Testis (tissue), 3 donors: ENCODE measurements around the gene RAI1. TPM values are rescaled to one million over a fixed set of nuclear protein-coding genes. Genes with fewer than 3 reads are reported as not detected.

ENCODE experiments used
- DNase-seq: peaks from one replicate; pipeline ENCODE4 v3.0.0-alpha.2; 2019
- H3K27ac ChIP-seq, 2 donors: fragments of 200-600 bp; sonication (generic); one replicate each; pipeline ENCODE4 v1.5.1; 2019
- H3K27me3 ChIP-seq: fragments of 200-600 bp; sonication (generic); one replicate; pipeline ENCODE4 v1.5.1; 2019
- H3K36me3 ChIP-seq: fragments of 200-600 bp; sonication (generic); one replicate; pipeline ENCODE4 v1.5.1; 2017; ENCODE audit warnings: low read depth; ENCODE audit errors: missing control alignments
- H3K4me1 ChIP-seq: fragments of 200-600 bp; sonication (generic); one replicate; pipeline ENCODE4 v1.5.1; 2019
- H3K4me3 ChIP-seq, 2 donors: fragments of 200-600 bp; sonication (generic); one replicate each; pipeline ENCODE4 v1.5.1; 2017 to 2019
- H3K9me3 ChIP-seq: fragments of 200-600 bp; sonication (generic); one replicate; pipeline ENCODE4 v1.5.1; 2017
- CTCF ChIP-seq, 3 experiments: fragments of 450-650 bp in 2 of 3; fragments of 200-600 bp in 1 of 3; sonication (generic) in 1 of 3; IDR thresholded peaks; one replicate each; pipeline ENCODE4 v1.5.1; 2016 to 2019; ENCODE audit warnings: antibody characterized with exemption in 3 of 3, mild to moderate bottlenecking in 2 of 3, moderate library complexity in 1 of 3
- POLR2A ChIP-seq: fragments of 450-650 bp; IDR thresholded peaks from one replicate; pipeline ENCODE4 v1.6.1; 2017; ENCODE audit warnings: antibody characterized with exemption, mild to moderate bottlenecking, moderate library complexity
- WGBS, 2 donors: methylation state at CpG; one replicate each; pipeline ENCODE4 v1.1.5; 2018; 5-methylcytosine and 5-hydroxymethylcytosine counted together
- intact Hi-C: fragments of 100-400 bp; cut with DNase I; formaldehyde crosslinking; loops from one replicate; pipeline ENCODE4 v1.15.1; 2023; ENCODE audit warnings: low total_unique reads
- polyA plus RNA-seq: library from polyadenylated mRNA; stranded (reverse); fragments of 350-450 nt; fragmentation: Illumina TruSeq; extraction: RNeasy Lipid Tissue Mini Kit (QIAGEN cat#74804); gene quantifications from one replicate; pipeline ENCODE4 v1.2.3, GENCODE V29; 2014; ENCODE audit warnings: low read depth, low replicate concordance; ENCODE audit not compliant: insufficient read depth
- total RNA-seq, 2 donors: library from RNA; depleted of rRNA; stranded (reverse); fragments of >200 nt; gene quantifications; one replicate each; pipeline ENCODE4 v1.2.3, GENCODE V29; 2016

RAI1 gene
- total and polyA plus RNA-seq, 3 donors from 2014 or later, result 17.5 to 44.5 (median 42.8) TPM

- DNase-seq, result no peak
- intact Hi-C loops, result loop anchor here (5.0 to 10.0 kb wide), 3 partner anchors 132 to 354 kb away; partner anchors contain the start of genes ATPAF2 and GID4
- H3K36me3 ChIP-seq, result no peaks in the 10 kb centered on the region
- H3K9me3 ChIP-seq, result no peaks in the 10 kb centered on the region
- H3K27me3 ChIP-seq, result no peaks in the 10 kb centered on the region
- TF ChIP-seq POLR2A (no peak), CTCF (IDR thresholded peaks at IDR 0.05) (no peak)
- H3K27ac ChIP-seq, result peak overlapping the region; percentile 63 to 95
- peaks cover 26% of the 10 kb centered on the region for H3K4me1 ChIP-seq
- H3K4me3 ChIP-seq, result peak overlapping the region in 1 of 2 donors; percentile 17
- WGBS, 2 donors, result 34 to 35% methylated on average over 12 of the region's 12 CpGs
Observed at GRCh38 chr17:17680477-17681186, 626 bp upstream of the RAI1 start.

DNA sequence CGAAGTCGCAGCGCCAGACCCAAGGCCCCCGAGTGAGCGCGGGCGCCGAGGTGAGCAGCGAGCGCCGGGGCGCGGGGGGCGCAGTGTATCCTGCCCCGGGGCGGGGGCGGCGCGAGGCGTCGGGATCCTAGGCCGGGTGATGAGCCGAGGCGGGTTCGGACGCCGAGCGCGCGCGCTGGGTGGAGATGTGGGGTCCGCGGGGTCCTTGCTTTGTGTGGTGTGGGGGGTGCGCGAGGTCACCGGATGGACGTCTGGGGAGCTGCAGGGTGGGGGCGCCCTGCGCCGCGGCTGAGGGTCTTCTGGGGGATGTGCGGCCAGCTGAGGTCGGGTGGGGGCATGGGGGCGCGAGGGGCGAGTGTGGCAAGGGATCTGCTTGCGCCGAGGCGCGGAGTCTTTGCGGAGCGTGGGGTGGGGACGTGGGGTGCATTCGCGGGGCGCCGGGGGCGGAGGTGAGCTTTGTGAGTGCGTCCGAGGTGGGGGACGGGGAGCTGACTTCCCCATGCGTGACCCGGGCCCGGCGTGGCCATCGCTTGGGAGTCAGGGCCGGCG lies 560 bp downstream of the RAI1 start:
- peak; percentile 54 for DNase-seq
- intact Hi-C loops, result loop anchor here (5.0 to 10.0 kb wide), 3 partner anchors 130 to 353 kb away; partner anchors contain the start of genes ATPAF2 and GID4
- no peaks in the 10 kb centered on the region for H3K9me3 ChIP-seq
- peak overlapping the region; percentile 73 to 86 for H3K4me3 ChIP-seq
- WGBS, 2 donors, result 0 to 1% methylated on average over 7 to 37 of the region's 68 CpGs
- H3K4me1 ChIP-seq, result peaks cover 35% of the 10 kb centered on the region
- peak overlapping the region; percentile 93 to 95 for H3K27ac ChIP-seq
- TF ChIP-seq POLR2A (no peak), CTCF (IDR thresholded peaks at IDR 0.05) (no peak)
- H3K27me3 ChIP-seq, result no peaks in the 10 kb centered on the region
- no peaks in the 10 kb centered on the region for H3K36me3 ChIP-seq

DNA sequence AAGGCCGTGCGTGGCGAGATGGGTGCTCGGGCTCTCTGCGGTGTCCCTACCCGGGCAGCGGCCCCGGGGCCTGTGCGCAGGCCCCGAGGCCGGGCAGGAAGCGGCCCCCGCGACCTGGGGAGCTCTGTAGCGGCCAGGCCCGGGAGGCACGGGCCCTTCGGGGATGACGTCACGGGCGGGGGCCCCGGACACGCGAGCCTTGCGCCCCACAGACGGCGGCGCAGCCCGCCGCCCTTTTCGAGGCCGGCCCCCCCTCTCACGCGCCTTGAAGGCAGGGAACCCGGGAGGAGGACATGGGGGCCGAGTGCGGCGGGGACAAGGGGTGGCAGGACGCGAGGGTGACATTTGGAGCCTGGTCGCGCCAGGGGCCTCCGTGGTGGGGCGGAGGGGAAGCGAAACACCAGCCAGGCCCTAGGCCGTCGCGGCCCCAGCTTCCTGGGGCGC lies 1.1 kb downstream of the RAI1 start:
- H3K36me3 ChIP-seq, result no peaks in the 10 kb centered on the region
- H3K27ac ChIP-seq, result peak overlapping the region; percentile 93 to 95
- H3K4me3 ChIP-seq, result peak overlapping the region; percentile 73 to 86
- no peaks in the 10 kb centered on the region for H3K27me3 ChIP-seq
- H3K4me1 ChIP-seq, result peaks cover 36% of the 10 kb centered on the region
- no peak for TF ChIP-seq POLR2A
- no peak for TF ChIP-seq CTCF (IDR thresholded peaks at IDR 0.05)
- intact Hi-C loops, result loop anchor here (5.0 to 10.0 kb wide), 3 partner anchors 130 to 352 kb away; partner anchors contain the start of genes ATPAF2 and GID4
- DNase-seq, result peak; percentile 63
- H3K9me3 ChIP-seq, result no peaks in the 10 kb centered on the region
- WGBS, 2 donors, result 0 to 1% methylated on average over 13 to 36 of the region's 49 CpGs

DNA sequence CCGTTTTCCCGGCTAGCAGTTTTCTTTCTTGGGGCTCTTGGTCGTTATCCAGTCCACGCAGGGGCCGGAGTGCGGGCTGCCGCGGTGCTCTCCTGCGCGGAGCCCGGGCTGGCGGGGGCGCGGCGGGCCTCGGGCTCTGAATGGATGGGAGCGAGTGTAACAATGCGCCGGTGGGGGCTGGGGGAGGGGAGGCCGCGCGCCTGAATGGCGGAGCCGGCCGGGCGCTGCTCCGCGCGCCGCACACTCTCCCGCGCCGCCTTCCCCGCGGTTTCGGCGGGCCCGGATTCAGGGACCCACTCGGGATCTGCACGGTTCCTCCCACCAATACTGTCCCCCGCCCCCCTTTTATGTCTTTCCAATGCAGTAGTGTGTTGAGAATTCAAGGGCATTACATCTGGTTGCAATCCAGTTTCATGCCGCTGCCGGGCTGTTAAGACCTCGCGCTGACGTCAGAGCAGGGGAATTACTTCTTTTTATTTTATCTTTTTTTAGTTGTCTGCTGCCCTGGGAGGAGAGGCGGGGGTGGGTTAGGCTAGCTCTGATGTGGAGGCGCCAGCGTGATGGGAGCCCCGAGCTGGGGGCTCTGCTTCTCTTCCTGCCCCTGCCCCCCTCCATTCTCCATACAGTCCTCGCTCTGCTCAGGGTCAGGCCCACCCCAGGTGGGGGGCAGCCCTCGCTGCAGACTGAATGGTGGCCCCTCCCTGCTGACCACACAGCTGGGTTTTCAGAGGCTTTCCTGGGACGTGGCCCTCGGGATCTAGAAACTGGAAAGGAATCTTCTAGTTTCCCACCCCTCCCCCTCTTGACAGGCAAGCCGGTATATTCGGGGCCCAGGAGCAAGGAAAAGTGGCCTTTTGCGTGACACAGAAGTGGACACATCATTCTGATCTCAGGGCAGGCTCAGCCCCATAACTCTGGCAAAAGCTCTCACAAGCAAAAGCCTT lies 1.8 kb downstream of the RAI1 start:
- peak overlapping the region; percentile 93 to 95 for H3K27ac ChIP-seq
- H3K36me3 ChIP-seq, result no peaks in the 10 kb centered on the region
- peak; percentile 85 for DNase-seq
- H3K4me3 ChIP-seq, result peak overlapping the region; percentile 73 to 86
- intact Hi-C loops, result loop anchor here (5.0 to 10.0 kb wide), 3 partner anchors 129 to 352 kb away; partner anchors contain the start of genes ATPAF2 and GID4
- H3K9me3 ChIP-seq, result no peaks in the 10 kb centered on the region
- H3K27me3 ChIP-seq, result no peaks in the 10 kb centered on the region
- H3K4me1 ChIP-seq, result peaks cover 33% of the 10 kb centered on the region
- WGBS, 2 donors, result 2% methylated on average over 35 to 56 of the region's 57 CpGs
- TF ChIP-seq CTCF (IDR thresholded peaks at IDR 0.05) (no peak), POLR2A (no peak)
